ENCODE results near the gene XKR3.
"Not testable (repeated sequence)": the region's sequence is repeated elsewhere in the genome, so short reads cannot be mapped to it uniquely, and the experiment has no call there.

- not testable (repeated sequence) for TF ChIP-seq CTCF (IDR thresholded peaks at IDR 0.05; ENCODE audit: insufficient read depth, low read length, poor library complexity, severe bottlenecking); EZH2phosphoT487 (conservative IDR thresholded peaks at IDR 0.05; ENCODE audit: low read length)
Observed at GRCh38 chr22:16762224-16762623, 63.0 kb downstream of the XKR3 start.

All from SU-DHL-6 (cell line).